ENCODE results near the gene TM6SF1.
"Not testable (repeated sequence)": the region's sequence is repeated elsewhere in the genome, so short reads cannot be mapped to it uniquely, and the experiment has no call there.

The TM6SF1 gene

DNA sequence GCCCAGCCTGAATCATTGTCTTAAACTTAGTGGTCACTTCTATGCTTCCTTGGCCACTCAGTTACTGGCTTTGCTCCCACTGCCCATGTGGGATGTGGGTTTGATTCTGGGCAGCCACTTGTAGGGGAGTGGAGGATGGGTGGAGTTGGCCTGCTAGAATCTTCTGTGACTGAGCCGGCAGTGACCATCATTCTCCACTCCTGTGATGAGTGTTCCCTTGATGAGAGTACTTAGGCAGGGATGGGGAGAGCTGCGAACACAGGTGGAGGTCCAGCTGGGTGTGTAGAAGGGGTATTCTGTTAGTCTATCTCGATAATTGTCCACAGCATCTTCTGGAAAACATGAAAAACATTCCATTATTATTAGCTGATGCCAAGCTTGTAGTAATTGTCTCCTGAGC, 8.0 kb downstream of the TM6SF1 start:
- DNase-seq: no peak

DNA sequence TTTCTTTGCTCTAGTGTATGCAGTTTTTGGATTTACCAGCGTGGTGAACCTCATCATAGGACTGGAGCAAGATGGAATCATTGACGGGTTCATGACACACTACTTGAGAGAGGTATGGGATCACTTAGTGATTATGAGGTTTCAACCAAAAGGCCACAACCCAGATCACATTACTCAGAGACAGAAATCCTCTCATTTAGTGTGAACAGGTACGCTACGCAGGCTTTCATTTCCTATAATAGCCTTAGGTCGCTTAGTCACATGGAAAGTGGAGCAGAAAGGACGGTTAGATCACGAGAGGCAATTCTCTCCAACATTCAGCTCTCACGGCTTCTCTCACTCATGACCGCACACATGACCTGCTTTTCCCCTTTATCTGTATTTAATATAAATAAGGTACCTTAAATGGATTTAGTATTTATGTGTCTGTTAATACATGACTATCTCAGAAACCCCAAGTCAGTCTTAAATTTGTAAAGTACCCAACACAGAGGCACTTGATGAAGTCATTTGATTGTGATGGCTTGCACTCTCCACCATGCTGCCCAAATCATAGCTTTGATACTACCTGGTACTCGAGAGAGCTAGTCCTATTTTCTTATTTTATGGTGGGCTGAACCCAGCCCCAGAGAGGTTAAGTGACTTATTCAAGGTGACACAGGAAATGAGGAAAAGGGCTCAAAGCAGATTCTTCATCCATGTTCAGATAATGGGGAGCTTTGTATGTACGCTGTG, 8.6 kb downstream of the TM6SF1 start:
- DNase-seq: no peak

DNA sequence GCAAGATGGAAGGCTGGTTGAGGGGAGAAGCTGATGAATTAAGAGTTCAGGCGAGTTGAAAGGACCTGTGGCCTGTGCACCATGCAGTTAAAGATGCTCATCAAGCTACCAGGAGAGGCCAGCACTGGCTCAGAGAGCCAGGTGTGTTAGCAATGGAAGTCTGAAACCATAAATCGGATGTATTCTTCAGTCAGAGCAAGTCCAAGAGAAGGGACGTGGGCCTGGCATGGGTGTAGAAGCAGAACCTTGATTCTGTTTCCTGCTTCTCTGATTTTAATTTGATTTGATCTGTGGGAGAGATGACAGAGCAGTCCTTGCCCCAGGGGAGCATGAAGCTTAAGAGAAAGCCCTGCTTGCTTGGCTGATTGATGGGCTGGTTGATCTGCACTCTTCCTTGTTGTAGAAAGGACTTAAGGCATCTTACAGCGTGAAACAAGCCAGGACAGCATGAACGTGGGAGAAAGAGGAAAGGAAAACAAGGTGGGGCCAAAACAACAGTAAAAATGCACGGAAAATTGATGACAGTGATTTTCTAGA, 10.9 kb downstream of the TM6SF1 start:
- no peak for DNase-seq

DNA sequence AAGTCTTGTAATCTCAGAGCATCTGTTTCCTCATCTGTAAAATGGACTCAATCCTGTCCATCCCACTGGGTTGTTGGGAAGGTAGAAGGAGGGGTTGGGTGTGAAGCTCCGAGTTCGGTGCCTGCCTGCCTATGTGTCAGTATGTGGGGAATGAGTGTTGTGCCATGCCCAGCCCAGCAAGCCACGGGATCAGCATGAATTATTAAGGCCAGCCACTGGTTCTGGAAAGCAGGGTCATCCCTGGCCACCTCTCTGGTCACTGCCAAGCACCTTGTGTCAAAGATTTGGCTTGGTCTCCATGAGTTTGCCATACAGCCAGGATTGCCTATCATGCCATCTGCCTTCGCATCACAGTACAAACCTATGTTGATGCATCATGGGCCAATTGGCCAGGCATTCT, 11.5 kb downstream of the TM6SF1 start:
- no peak for DNase-seq

DNA sequence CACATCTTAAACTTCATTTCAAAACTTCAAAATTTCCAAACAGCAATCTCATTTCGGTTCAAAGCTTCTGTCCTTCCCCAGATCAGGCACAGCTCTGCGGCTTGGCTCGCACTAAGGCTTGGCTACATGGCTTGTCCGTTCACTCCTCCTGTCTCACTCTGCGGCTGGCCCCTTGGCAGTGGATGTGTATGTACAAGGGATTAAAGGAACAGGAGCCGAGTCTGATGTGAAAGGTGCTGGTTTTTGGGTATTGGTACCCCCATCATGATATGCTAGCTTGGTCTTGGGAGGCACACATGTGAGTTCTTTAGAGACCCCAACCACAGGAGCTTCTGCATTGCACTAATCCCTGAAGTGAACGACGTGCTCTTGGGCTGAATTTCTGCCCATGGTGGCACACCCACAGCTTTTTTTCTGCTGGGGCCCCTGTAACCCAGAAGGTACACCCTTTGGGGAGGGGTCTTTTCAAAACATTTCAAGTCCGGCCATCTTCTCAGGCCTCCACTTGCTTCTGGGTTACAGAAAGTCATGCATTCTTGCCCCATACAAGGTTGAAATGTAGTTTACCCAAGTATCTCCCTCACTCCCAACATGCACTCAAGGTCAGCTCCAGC, 12.6 kb downstream of the TM6SF1 start:
- DNase-seq: no peak

DNA sequence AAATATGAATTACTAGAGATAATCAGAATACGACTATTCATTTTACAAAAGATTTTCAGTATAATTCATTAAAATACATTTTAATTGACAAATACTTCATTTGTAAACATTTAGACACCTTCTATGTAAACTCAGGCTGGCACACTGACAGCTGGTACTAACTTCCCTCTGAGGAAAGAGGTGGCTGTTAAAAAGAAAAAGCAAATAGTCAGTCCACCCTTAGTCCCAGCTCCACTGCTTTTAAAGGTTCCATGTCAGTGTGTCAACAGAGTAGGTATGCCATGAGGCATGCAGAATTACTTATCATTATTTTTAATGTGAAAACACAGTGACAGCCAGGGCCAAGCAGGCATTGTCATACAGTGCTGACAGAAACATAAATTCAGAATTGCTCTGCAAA, 16.1 kb downstream of the TM6SF1 start:
- DNase-seq: no peak

DNA sequence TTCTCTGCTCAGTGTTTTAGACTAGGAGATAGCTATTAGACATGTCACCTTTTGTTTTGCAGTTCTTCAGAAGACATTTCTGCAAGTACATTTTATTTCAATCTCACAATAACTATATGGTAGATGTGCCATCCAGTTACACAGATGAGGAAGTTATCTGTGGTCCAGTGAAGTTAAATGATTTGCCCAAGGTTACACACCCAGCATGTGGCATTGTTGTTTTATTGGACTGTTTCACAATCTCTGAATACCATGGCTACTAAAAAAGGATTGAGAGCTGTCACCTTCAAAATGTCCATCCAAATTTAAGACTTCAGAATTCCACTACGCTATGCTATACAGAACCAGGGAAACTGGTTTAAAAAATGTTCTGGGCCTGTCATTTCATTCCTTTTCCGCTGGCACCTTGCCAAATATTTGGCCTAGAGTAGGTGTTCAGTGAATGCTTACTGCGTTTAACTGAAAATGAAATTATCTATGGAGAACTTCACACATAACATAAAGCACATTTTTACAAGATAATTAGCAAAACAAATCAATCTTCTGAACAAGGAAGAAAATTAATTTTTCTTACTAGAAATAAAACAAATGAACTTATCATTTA, 20.2 kb downstream of the TM6SF1 start:
- no peak for DNase-seq

DNA sequence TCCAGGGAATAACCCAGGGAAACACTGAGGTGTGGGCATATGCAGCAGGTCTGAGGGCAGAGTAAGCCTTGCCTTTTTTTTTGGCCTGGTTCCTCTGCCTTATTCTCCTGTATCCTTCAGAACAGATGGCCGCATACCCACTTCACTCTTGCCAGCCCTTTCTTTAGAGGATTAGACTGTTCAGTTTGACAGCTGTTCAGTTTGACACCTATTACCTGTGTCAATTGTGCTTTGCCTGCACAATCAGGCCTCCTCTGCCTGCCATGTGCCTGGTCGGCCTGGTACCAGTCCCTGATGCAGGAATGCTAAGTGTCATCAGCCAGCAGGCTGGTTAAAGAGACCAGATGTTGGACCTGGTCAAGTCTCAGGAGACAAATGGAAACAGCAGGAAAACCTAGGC, 22.3 kb downstream of the TM6SF1 start:
- DNase-seq: no peak

DNA sequence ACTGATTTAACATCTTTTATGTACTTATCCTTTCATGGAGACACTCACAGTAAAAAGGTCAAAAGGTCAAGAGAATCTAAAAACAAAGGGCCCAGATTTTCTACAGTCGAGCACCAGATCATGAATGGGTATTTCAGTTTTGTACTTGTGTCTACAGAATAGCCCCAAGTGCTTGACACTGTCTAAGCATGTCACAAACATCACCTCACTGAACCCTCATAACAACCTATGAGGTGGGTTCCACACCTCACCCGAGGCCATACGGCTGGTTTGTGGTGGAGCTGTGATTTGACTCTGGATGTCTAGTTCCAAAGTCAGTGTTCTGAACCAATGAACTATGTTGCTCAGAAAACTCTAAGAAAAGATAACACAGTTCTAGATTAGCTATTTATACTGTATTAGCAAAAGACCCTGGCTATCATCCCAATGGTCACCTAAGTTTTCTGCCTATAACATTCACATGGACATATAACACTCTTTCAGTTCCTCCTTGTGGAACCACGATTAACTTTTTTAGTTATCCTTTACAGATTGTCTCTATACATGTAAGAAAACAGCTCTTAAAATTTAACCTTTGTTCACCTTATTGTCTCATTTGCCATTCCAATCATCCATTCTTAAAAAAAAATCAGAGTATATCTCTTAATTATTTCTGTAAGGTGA, 25.5 kb downstream of the TM6SF1 start:
- DNase-seq: no peak

DNA sequence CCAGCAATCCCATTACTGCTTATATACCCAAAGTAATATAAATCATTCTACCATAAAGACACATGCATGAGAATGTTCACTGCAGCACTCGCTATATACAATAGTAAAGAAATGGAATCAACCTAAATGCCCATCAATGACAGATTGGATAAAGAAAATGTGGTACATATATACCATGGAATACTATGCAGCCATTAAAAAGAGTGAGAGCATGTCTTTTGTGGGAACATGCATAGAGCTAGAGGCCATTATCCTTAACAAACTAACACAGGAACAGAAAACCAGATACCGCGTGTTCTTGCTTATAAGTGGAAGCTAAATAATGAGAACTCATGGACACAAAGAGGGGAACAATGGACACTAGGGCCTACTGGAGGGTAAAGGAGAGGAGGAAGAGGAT, 34.7 kb downstream of the TM6SF1 start:
- not testable (repeated sequence) for DNase-seq

DNA sequence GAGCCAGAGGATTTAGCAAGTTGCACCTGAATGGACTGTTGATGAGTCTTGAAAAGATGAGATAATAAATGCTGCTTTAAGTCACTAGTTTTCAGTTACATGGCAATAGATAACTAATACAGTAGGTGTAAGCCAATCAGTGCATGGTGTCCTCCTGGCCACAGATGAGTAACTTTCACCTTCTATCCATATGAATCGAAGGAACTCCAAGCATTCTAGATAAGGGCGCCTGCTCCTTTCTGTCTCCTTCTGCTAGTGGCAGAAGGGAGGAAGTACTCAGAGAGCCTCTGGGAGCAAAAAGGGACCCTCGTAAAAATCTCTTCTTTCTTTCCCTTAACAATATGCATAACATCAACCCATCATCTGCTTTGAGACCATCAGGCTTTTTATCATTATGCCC, 37.3 kb downstream of the TM6SF1 start:
- no peak for DNase-seq

DNA sequence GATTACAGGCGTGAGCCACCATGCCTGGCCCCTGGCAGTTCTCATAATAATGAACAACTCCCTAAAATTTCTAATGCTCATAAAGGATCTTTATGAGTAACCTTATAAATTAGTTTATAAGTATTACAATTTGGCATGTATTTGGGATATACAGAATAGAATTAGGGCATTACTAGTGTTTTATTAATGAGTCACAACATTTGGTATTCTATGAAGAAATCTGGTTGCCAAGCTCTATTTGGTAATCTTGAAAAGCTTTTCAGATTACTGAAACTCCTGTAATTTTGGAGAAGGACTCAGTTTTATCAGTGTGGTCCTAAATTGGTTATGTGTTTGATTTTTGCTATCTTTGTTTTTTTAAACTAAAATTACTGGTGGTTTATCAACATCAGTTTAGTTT, 45.8 kb downstream of the TM6SF1 start:
- no peak for DNase-seq

DNA sequence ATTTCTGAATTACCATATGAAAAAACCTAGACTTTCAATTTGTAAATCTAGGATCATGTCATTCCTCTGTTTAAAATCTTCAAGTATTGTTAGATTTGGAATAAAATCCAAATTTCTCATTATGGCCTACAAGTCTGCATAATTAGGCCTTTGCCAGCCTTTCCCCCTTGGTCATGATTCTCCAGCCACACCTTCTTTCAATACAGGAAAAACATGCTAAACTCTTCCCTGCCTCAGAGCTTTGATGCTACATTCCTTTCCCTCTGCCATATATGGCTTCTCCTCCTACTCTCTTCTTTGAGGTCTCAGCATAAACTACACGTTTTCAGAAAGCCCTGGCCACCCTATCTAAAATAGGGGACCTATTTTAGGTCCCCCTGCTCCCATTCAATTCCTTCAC, 48.5 kb downstream of the TM6SF1 start:
- DNase-seq: no peak

DNA sequence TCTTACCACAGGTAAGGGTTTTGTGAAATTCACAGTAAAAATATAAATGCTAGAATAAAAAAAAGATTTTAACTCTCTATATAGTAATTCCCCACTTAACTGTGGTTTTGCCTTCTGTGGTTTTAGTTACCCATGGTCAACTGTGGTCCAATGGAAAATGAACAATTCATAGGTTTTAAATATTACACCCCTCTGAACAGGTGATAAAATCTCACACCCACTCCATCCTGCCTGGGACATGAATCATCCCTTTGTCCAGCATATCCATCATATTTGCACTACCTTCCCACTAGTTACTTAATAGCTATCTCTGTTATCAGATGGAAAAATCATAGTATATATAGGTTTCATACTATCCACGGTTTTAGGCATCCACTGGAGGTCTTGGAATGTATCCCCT, 50.9 kb downstream of the TM6SF1 start:
- no peak for DNase-seq

DNA sequence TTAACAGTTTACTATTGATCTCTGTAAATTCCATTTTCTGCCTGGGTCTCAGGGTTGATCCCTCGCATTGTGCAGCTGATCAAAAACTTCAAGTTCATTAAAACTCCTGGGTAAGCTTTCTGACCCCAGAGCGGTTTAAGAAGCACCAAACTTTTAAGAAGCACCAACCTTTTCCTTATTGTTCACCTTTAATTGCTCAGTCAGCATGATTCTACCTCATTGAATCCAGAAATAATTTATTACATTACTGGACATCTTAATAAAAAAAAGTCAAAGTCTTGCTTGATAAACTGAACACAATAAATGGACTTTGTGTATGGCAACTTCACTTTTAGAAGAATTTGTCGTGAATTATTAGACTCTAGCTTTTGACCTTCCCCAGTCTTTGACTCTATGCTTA, 53.3 kb downstream of the TM6SF1 start:
- DNase-seq: no peak

DNA sequence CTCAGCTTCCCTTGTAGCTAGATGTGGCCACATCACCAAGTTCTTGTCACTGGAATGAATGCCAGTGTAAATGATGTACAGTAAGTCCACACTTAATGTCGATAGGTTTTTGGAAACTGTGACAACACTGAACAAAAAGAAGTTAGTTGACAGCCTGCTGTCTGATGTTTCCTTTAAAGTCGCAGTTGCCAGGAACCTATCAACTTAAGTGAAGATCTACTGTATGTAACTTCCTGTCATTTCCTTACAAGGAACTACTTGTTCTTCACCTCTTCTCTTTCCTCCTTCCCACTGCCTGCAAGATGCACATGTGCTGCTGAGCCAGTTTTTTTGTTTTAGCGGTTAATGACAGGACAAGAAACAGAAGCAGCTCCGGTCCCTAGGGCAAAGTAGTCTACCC, 55.6 kb downstream of the TM6SF1 start:
- DNase-seq: no peak

DNA sequence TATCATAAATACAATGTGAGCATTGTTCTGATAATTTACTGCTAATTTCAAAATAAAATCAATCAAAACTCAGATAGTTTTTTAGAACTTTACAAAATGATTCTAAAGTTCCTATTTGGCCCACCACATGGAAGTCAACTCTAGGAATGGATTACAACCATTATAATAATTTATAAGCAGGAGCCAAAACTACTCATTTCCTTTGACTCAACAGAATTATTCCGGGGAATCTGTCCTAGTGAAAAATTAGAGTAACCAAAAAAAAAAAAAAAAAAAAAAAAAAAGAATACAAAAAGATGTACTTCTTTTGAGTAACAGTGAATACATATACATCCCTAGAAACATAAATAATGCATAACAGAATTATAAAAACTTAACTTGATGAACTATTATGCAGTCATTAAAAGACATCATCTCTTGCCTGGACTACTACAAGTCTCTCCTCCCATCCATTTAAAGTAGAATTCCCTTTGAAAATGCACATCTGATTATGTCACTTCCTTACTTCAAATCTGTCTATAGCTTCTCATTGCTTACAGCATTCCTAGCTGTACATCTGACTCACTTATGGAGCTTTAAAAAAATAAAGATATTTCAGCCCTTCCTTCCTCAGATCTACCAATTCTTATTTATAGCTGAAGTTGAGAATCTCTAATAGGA, 56.8 kb downstream of the TM6SF1 start:
- DNase-seq: no peak

DNA sequence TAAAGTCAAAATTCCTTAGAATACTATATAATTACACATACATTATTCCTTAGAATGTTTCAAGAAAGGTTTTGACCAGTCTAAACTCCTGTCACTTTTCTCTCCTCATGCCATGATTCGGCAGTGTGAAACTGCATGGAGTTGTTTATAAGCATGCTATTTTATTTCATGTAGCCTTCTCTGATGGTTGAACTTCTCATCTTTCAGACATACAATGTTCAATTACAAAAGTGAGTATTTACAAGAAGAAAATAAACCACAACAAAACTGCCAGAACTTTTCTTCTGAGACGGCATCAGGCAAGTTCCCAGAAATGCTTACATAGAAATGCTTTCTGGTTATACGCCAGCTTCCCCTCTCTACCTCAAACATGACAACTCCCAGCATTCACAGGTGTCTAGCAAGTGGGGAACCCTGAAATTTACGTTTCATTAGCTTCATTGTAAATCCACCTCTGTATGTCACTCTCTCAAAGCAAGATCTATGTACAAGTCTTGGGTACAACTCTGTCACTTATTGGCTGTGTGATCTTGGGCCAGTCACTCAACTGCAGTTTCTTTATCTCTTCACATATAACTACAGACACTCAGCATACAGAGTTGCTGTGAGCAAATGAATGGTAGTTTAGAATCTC, 57.4 kb downstream of the TM6SF1 start:
- no peak for DNase-seq

DNA sequence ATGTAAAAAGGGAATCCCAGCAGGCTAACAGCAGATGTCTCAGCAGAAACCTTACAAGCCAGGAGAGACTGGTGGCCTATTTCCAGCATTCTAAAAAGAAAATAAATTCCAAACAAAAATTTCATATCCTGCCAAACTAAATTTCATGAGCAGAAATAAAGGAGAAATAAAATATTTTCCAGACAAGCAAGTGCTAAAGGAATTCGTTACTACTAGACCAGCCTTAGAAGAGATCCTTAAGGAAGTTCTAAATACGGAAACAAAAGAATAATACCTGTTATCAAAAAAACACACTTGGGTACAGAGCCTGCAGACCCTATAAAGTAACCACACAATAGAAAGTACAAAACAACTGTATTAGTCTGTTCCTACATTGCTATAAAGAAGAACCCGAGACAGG, 58.8 kb downstream of the TM6SF1 start:
- no peak for DNase-seq

DNA sequence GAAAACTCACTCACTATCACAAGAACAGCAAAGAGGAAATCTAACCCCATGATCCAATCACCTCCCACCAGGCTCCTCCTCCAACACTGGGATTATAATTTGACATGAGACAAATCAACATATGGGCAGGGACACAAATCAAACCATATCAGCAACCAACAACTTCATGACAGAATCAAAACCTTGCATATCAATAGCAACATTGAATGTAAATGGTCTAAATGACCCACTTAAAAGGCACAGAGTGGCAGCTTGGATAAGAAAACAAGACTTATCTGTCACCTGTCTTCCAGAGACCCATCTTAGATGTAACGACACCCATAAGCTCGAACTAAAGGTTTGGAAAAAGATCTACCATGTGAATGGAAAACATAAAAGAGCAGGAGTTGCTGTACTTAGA, 59.4 kb downstream of the TM6SF1 start:
- DNase-seq: no peak

DNA sequence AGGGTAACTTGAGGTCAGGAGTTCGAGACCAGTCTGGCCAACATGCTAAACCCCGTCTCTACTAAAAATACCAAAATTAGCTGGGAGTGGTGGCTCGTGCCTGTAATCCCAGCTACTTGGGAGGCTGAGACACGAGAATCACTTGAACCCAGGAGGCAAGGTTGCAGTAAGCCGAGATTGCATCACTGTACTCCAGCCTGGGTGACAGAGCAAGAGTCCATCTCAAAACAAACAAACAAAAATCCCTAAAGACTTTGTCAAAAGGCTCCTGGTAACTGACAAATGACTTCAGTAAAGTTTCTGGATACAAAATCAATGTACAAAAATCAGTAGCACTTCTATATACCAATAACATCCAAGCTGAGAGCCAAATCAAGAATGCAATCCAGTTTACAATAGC, 62.1 kb downstream of the TM6SF1 start:
- DNase-seq: not testable (repeated sequence)
